Transverse colon (tissue), 4 donors: ENCODE measurements around the gene GNB1L. TPM values are rescaled to one million over a fixed set of nuclear protein-coding genes. Genes with fewer than 3 reads are reported as not detected.

Experiments
- DNase-seq: peaks from one replicate; pipeline ENCODE4 v3.0.0-alpha.2; 2019
- H3K27ac ChIP-seq, 4 donors: fragments of 200-600 bp; sonication (generic); 2 replicates each; pipeline ENCODE4 v1.5.1; 2016 to 2018; ENCODE audit warnings: inconsistent platforms in 4 of 4
- H3K27me3 ChIP-seq: fragments of 200-600 bp; sonication (generic); 2 replicates; pipeline ENCODE4 v1.5.1; 2017; ENCODE audit warnings: inconsistent platforms
- H3K36me3 ChIP-seq, 4 donors: fragments of 200-600 bp; sonication (generic); 2 replicates each; pipeline ENCODE4 v1.5.1; 2017 to 2019; ENCODE audit warnings: inconsistent platforms in 4 of 4
- H3K4me1 ChIP-seq, 4 donors: fragments of 200-600 bp; sonication (generic); 2 replicates each; pipeline ENCODE4 v1.5.1; 2017 to 2020; ENCODE audit warnings: inconsistent platforms in 4 of 4
- H3K4me3 ChIP-seq, 4 donors: fragments of 200-600 bp; sonication (generic); 1 replicate in 1 of 4; 2 replicates in 3 of 4; pipeline versions ENCODE4 v1.5.1 to v1.6.1; 2017 to 2019; ENCODE audit warnings: inconsistent platforms in 4 of 4
- H3K9me3 ChIP-seq, 2 donors: fragments of 200-600 bp; sonication (generic); 2 replicates each; pipeline ENCODE4 v1.5.1; 2017 to 2019; ENCODE audit warnings: inconsistent platforms in 2 of 2
- CTCF ChIP-seq, 5 experiments: fragments of 200-600 bp in 3 of 5; fragments of 450-650 bp in 2 of 5; sonication (generic) in 3 of 5; IDR thresholded peaks; 1 replicate in 2 of 5; 2 replicates in 3 of 5; pipeline ENCODE4 v1.5.1; 2016 to 2017; ENCODE audit warnings: antibody characterized with exemption in 5 of 5, inconsistent platforms in 3 of 5, mild to moderate bottlenecking in 2 of 5, moderate library complexity in 1 of 5
- EP300 ChIP-seq: sonication (generic); formaldehyde crosslinking; IDR thresholded peaks from one replicate; pipeline ENCODE4 v1.6.1; 2017; ENCODE audit warnings: antibody characterized with exemption, low read depth
- POLR2A ChIP-seq: fragments of 450-650 bp; IDR thresholded peaks from one replicate; pipeline ENCODE4 v1.6.1; 2016; ENCODE audit warnings: antibody characterized with exemption, mild to moderate bottlenecking, moderate library complexity
- POLR2AphosphoS5 ChIP-seq, 3 donors: sonication (generic); formaldehyde crosslinking; IDR thresholded peaks; one replicate each; pipeline ENCODE4 v1.6.1; 2016; ENCODE audit warnings: antibody characterized with exemption in 3 of 3
- WGBS, 2 donors: methylation state at CpG; one replicate each; pipeline ENCODE4 v1.1.5; 2018; ENCODE audit warnings: low coverage in 1 of 2; 5-methylcytosine and 5-hydroxymethylcytosine counted together
- in situ Hi-C, 4 donors: fragments of 200-750 bp; cut with MboI; loops; one replicate each; pipeline versions ENCODE4 v1.15.0 to v1.15.1; 2017; ENCODE audit warnings: low sequenced_read_pairs in 3 of 4, low pct_ligation_motif_present in 1 of 4, low pct_unique_long_range_greater_than_20kb in 1 of 4
- intact Hi-C: fragments of 100-400 bp; cut with DNase I; formaldehyde crosslinking; loops from one replicate; pipeline ENCODE4 v1.15.1; 2023; ENCODE audit warnings: low total_unique reads
- total RNA-seq, 4 donors: library from RNA; depleted of rRNA; stranded (reverse); fragments of >200 nt; gene quantifications; one replicate each; pipeline ENCODE4 v1.1.0, GENCODE V29; 2016

The GNB1L gene
- total RNA-seq, 4 donors from 2014 or later, result 0.80 to 4.8 (median 2.8) TPM

DNA sequence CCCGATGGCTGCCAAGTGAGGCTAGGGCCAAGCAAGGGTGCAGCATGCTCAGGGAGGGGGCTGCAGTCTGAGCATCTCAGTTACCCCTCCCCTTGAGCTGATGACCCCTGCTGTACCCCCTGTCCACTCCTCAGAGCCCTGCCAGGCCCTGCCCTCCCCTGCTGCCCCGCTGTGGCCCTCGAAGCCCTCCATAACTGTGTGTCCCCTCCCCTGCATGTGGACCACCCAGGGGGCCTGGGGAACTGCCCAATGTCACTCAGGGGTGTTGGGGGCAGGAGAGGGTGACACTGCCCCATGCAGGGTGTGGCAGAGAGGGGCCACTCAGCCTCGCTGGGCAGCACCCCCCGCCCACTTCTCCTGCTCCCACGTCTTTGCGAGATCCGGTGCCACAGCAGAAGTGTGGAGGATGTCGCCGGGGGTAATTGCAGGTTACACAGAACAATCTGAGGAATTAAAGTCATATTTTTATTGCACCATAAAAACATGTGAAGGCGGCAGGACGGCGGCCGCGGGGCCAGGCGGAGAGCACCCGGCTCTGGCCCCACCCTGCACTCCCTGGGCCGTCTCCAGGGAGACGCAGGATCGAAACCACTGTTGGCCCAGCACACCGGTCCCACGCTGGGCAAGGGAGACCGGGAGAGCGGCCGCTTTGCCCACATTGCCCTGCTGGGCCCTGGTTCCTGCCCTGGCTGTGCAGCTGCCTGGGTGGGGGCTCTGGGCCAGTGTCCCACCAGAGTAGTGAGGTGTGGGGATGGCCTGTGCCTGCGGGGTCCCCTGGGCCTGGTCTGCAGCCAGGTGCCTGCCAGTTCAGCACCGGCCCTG is 18.7 kb upstream of the GNB1L start:
- peak; percentile 78 for DNase-seq
- Histone ChIP-seq H3K4me1 (peaks cover 11 to 37% (median 31%) of the 10 kb centered on the region in 4 donors), H3K9me3 (no peaks in the 10 kb centered on the region), H3K4me3 (no peak overlapping the region), H3K27ac (peak overlapping the region in 1 of 4 donors; percentile 44), H3K36me3 (no peaks in the 10 kb centered on the region), H3K27me3 (no peaks in the 10 kb centered on the region)
- intact Hi-C loops, result no loop called here
- in situ Hi-C loops, result no loop called here
- TF ChIP-seq POLR2A (no peak), POLR2AphosphoS5 (IDR thresholded peaks at IDR 0.05) (no peak), EP300 (no peak), CTCF (IDR thresholded peaks at IDR 0.05) (no peak)
- 52% methylated on average over 25 of the region's 27 CpGs; no CpG with 5 or more reads in 1 of the 2 donors for WGBS, 2 donors

GRCh38 chr22:19872779-19873137 is 18.1 kb upstream of the GNB1L start:
- in situ Hi-C loops (no loop called here), intact Hi-C loops (no loop called here)
- H3K4me1 ChIP-seq, result peaks cover 11 to 37% (median 31%) of the 10 kb centered on the region in 4 donors
- 33% methylated on average over 4 of the region's 7 CpGs; no CpG with 5 or more reads in 1 of the 2 donors for WGBS, 2 donors
- H3K9me3 ChIP-seq, result no peaks in the 10 kb centered on the region
- H3K27ac ChIP-seq, result peak overlapping the region in 1 of 4 donors; percentile 44
- H3K36me3 ChIP-seq, result no peaks in the 10 kb centered on the region
- no peak for TF ChIP-seq POLR2AphosphoS5 (IDR thresholded peaks at IDR 0.05)
- TF ChIP-seq CTCF (IDR thresholded peaks at IDR 0.05), result no peak
- no peak for TF ChIP-seq EP300
- no peak for TF ChIP-seq POLR2A
- DNase-seq, result no peak
- H3K4me3 ChIP-seq, result no peak overlapping the region
- H3K27me3 ChIP-seq, result no peaks in the 10 kb centered on the region

GRCh38 chr22:19871845-19872778 is 17.4 kb upstream of the GNB1L start:
- TF ChIP-seq POLR2A, result no peak
- TF ChIP-seq CTCF (IDR thresholded peaks at IDR 0.05), result no peak
- no peak for TF ChIP-seq EP300
- no peak for TF ChIP-seq POLR2AphosphoS5 (IDR thresholded peaks at IDR 0.05)
- no peak overlapping the region for H3K4me3 ChIP-seq
- no peaks in the 10 kb centered on the region for H3K36me3 ChIP-seq
- 78% methylated on average over 15 of the region's 16 CpGs; no CpG with 5 or more reads in 1 of the 2 donors for WGBS, 2 donors
- H3K27ac ChIP-seq, result no peak overlapping the region
- intact Hi-C loops, result no loop called here
- H3K9me3 ChIP-seq, result no peaks in the 10 kb centered on the region
- peaks cover 11 to 37% (median 31%) of the 10 kb centered on the region in 4 donors for H3K4me1 ChIP-seq
- no peak for DNase-seq
- no peaks in the 10 kb centered on the region for H3K27me3 ChIP-seq
- in situ Hi-C loops, result no loop called here
